ENCODE results near the gene SLC7A4. TPM values are rescaled to one million over a fixed set of nuclear protein-coding genes. Genes with fewer than 3 reads are reported as not detected.
"Not testable (repeated sequence)": the region's sequence is repeated elsewhere in the genome, so short reads cannot be mapped to it uniquely, and the experiment has no call there.

SLC7A4 gene
- total and polyA plus RNA-seq, 4 donors = 0.15 TPM; not detected in 3

- Histone ChIP-seq H3K4me3 (ENCODE audit: low read length in 2 of 2) (peak overlapping the region in 1 of 2 donors; percentile 3), H3K9me3 (ENCODE audit: control insufficient read depth, low read length) (no peaks in the 10 kb centered on the region), H3K27ac (ENCODE audit: low read depth in 1 of 2, low read length in 2 of 2) (no peak overlapping the region), H3K4me1 (ENCODE audit: control insufficient read depth in 1 of 2, insufficient read depth in 2 of 2, low read length in 2 of 2) (no peaks in the 10 kb centered on the region), H3K36me3 (ENCODE audit: control insufficient read depth in 1 of 2, insufficient read depth in 2 of 2, low read length in 1 of 2) (no peaks in the 10 kb centered on the region), H3K27me3 (ENCODE audit: control insufficient read depth in 1 of 2, insufficient read depth in 2 of 2, low read length in 1 of 2) (no peaks in the 10 kb centered on the region)
- intact Hi-C loops (cut with DNase I) = no loop called here
- DNase-seq (peak; percentile 77 to 87), ATAC-seq (ENCODE audit: low FRiP score) (peak; percentile 33)
- WGBS, 2 donors = 1 to 2% methylated on average over 15 of the region's 15 CpGs
These were observed 12.7 kb upstream of the SLC7A4 start for GRCh38 chr22:21044931-21045584.

- H3K4me3 ChIP-seq (ENCODE audit: low read length in 2 of 2) = no peak overlapping the region
These were observed 11.6 kb upstream of the SLC7A4 start for GRCh38 chr22:21043860-21044535.

GRCh38 chr22:21042978-21043859 is 10.9 kb upstream of the SLC7A4 start:
- DNase-seq = peak in 1 of 2 donors; percentile 26
- H3K9me3 ChIP-seq (ENCODE audit: control insufficient read depth, low read length) = no peaks in the 10 kb centered on the region
- no peaks in the 10 kb centered on the region for H3K4me1 ChIP-seq (ENCODE audit: control insufficient read depth in 1 of 2, insufficient read depth in 2 of 2, low read length in 2 of 2)
- H3K27me3 ChIP-seq (ENCODE audit: control insufficient read depth in 1 of 2, insufficient read depth in 2 of 2, low read length in 1 of 2) = no peaks in the 10 kb centered on the region
- no peak for ATAC-seq (ENCODE audit: low FRiP score)
- intact Hi-C loops (cut with DNase I) = no loop called here
- H3K4me3 ChIP-seq (ENCODE audit: low read length in 2 of 2) = no peak overlapping the region
- no peaks in the 10 kb centered on the region for H3K36me3 ChIP-seq (ENCODE audit: control insufficient read depth in 1 of 2, insufficient read depth in 2 of 2, low read length in 1 of 2)
- 93 to 94% methylated on average over 4 to 6 of the region's 6 CpGs for WGBS, 2 donors
- H3K27ac ChIP-seq (ENCODE audit: low read depth in 1 of 2, low read length in 2 of 2) = no peak overlapping the region

More at GRCh38 chr22:21043860-21044535, 11.6 kb upstream of the SLC7A4 start:
- H3K9me3 ChIP-seq (ENCODE audit: control insufficient read depth, low read length) = no peaks in the 10 kb centered on the region
- ATAC-seq (ENCODE audit: low FRiP score) (no peak), DNase-seq (peak in 1 of 2 donors; percentile 38)
- no peaks in the 10 kb centered on the region for H3K36me3 ChIP-seq (ENCODE audit: control insufficient read depth in 1 of 2, insufficient read depth in 2 of 2, low read length in 1 of 2)
- H3K27ac ChIP-seq (ENCODE audit: low read depth in 1 of 2, low read length in 2 of 2) = no peak overlapping the region
- H3K4me1 ChIP-seq (ENCODE audit: control insufficient read depth in 1 of 2, insufficient read depth in 2 of 2, low read length in 2 of 2) = no peaks in the 10 kb centered on the region
- intact Hi-C loops (cut with DNase I) = no loop called here
- H3K27me3 ChIP-seq (ENCODE audit: control insufficient read depth in 1 of 2, insufficient read depth in 2 of 2, low read length in 1 of 2) = no peaks in the 10 kb centered on the region
- 85 to 86% methylated on average over 15 of the region's 15 CpGs for WGBS, 2 donors

- Histone ChIP-seq H3K36me3 (ENCODE audit: control insufficient read depth in 1 of 2, insufficient read depth in 2 of 2, low read length in 1 of 2) (no peaks in the 10 kb centered on the region), H3K27me3 (ENCODE audit: control insufficient read depth in 1 of 2, insufficient read depth in 2 of 2, low read length in 1 of 2) (no peaks in the 10 kb centered on the region), H3K4me3 (ENCODE audit: low read length in 2 of 2) (no peak overlapping the region), H3K27ac (ENCODE audit: low read depth in 1 of 2, low read length in 2 of 2) (no peak overlapping the region), H3K4me1 (ENCODE audit: control insufficient read depth in 1 of 2, insufficient read depth in 2 of 2, low read length in 2 of 2) (no peaks in the 10 kb centered on the region), H3K9me3 (ENCODE audit: control insufficient read depth, low read length) (no peaks in the 10 kb centered on the region)
- WGBS, 2 donors = 89 to 95% methylated on average over 4 of the region's 4 CpGs
- DNase-seq = no peak
- intact Hi-C loops (cut with DNase I) = no loop called here
- no peak for ATAC-seq (ENCODE audit: low FRiP score)
These were observed 9.6 kb upstream of the SLC7A4 start for GRCh38 chr22:21041937-21042336.

- 88 to 94% methylated on average over 5 of the region's 5 CpGs for WGBS, 2 donors
- H3K36me3 ChIP-seq (ENCODE audit: control insufficient read depth in 1 of 2, insufficient read depth in 2 of 2, low read length in 1 of 2); ATAC-seq (ENCODE audit: low FRiP score); H3K4me3 ChIP-seq (ENCODE audit: low read length in 2 of 2); H3K4me1 ChIP-seq (ENCODE audit: control insufficient read depth in 1 of 2, insufficient read depth in 2 of 2, low read length in 2 of 2); H3K27ac ChIP-seq (ENCODE audit: low read depth in 1 of 2, low read length in 2 of 2); H3K9me3 ChIP-seq (ENCODE audit: control insufficient read depth, low read length); intact Hi-C loops (cut with DNase I); H3K27me3 ChIP-seq (ENCODE audit: control insufficient read depth in 1 of 2, insufficient read depth in 2 of 2, low read length in 1 of 2): not testable (repeated sequence)
- DNase-seq = peak in 1 of 2 donors; percentile 9
These were observed 6.8 kb upstream of the SLC7A4 start for GRCh38 chr22:21039158-21039557.

- H3K27ac ChIP-seq (ENCODE audit: low read depth in 1 of 2, low read length in 2 of 2) = no peak overlapping the region
- ATAC-seq (ENCODE audit: low FRiP score) = peak; percentile 50
These were observed 6.0 kb upstream of the SLC7A4 start for GRCh38 chr22:21038405-21038804.

GRCh38 chr22:21034989-21035388 is 2.6 kb upstream of the SLC7A4 start:
- Histone ChIP-seq H3K36me3 (ENCODE audit: control insufficient read depth in 1 of 2, insufficient read depth in 2 of 2, low read length in 1 of 2) (no peaks in the 10 kb centered on the region), H3K9me3 (ENCODE audit: control insufficient read depth, low read length) (no peaks in the 10 kb centered on the region), H3K27me3 (ENCODE audit: control insufficient read depth in 1 of 2, insufficient read depth in 2 of 2, low read length in 1 of 2) (no peaks in the 10 kb centered on the region), H3K27ac (ENCODE audit: low read depth in 1 of 2, low read length in 2 of 2) (no peak overlapping the region), H3K4me3 (ENCODE audit: low read length in 2 of 2) (no peak overlapping the region), H3K4me1 (ENCODE audit: control insufficient read depth in 1 of 2, insufficient read depth in 2 of 2, low read length in 2 of 2) (no peaks in the 10 kb centered on the region)
- intact Hi-C loops (cut with DNase I) = no loop called here
- 76 to 85% methylated on average over 3 of the region's 3 CpGs for WGBS, 2 donors
- DNase-seq (no peak), ATAC-seq (ENCODE audit: low FRiP score) (no peak)

More at GRCh38 chr22:21038405-21038804, 6.0 kb upstream of the SLC7A4 start:
- no peaks in the 10 kb centered on the region for H3K4me1 ChIP-seq (ENCODE audit: control insufficient read depth in 1 of 2, insufficient read depth in 2 of 2, low read length in 2 of 2)
- H3K4me3 ChIP-seq (ENCODE audit: low read length in 2 of 2) = no peak overlapping the region
- no peaks in the 10 kb centered on the region for H3K27me3 ChIP-seq (ENCODE audit: control insufficient read depth in 1 of 2, insufficient read depth in 2 of 2, low read length in 1 of 2)
- WGBS, 2 donors = 22 to 29% methylated on average over 2 of the region's 2 CpGs
- H3K36me3 ChIP-seq (ENCODE audit: control insufficient read depth in 1 of 2, insufficient read depth in 2 of 2, low read length in 1 of 2) = no peaks in the 10 kb centered on the region
- no peak for DNase-seq
- no peaks in the 10 kb centered on the region for H3K9me3 ChIP-seq (ENCODE audit: control insufficient read depth, low read length)
- intact Hi-C loops (cut with DNase I) = no loop called here

GRCh38 chr22:21033895-21034294 is 1.5 kb upstream of the SLC7A4 start:
- WGBS, 2 donors = 90 to 92% methylated on average over 3 of the region's 3 CpGs
- DNase-seq = no peak
- Histone ChIP-seq H3K27me3 (ENCODE audit: control insufficient read depth in 1 of 2, insufficient read depth in 2 of 2, low read length in 1 of 2) (no peaks in the 10 kb centered on the region), H3K4me1 (ENCODE audit: control insufficient read depth in 1 of 2, insufficient read depth in 2 of 2, low read length in 2 of 2) (no peaks in the 10 kb centered on the region), H3K27ac (ENCODE audit: low read depth in 1 of 2, low read length in 2 of 2) (no peak overlapping the region), H3K4me3 (ENCODE audit: low read length in 2 of 2) (no peak overlapping the region), H3K9me3 (ENCODE audit: control insufficient read depth, low read length) (no peaks in the 10 kb centered on the region), H3K36me3 (ENCODE audit: control insufficient read depth in 1 of 2, insufficient read depth in 2 of 2, low read length in 1 of 2) (no peaks in the 10 kb centered on the region)
- ATAC-seq (ENCODE audit: low FRiP score) = no peak
- intact Hi-C loops (cut with DNase I) = no loop called here

Data from aorta (tissue), 5 donors.